Upper lobe of left lung (tissue), 6 donors: ENCODE measurements around the gene USP31. TPM values are rescaled to one million over a fixed set of nuclear protein-coding genes. Genes with fewer than 3 reads are reported as not detected.

Experiments
- ATAC-seq, 2 donors: fragments of 200-7000 bp; cut with Tn5 transposase; one replicate each; pipeline ENCODE4 v1.9.1; 2022; ENCODE audit warnings: mild to moderate bottlenecking in 2 of 2, moderate library complexity in 2 of 2; ENCODE audit not compliant: low FRiP score in 2 of 2
- DNase-seq, 2 donors: peaks; one replicate each; pipeline ENCODE4 v3.0.0-alpha.2; 2019 to 2020
- H3K27ac ChIP-seq, 4 donors: fragments of 200-600 bp; sonication (generic); one replicate each; pipeline ENCODE4 v1.5.1; 2016 to 2019
- H3K27me3 ChIP-seq, 4 donors: fragments of 200-600 bp; sonication (generic); one replicate each; pipeline ENCODE4 v1.5.1; 2017 to 2019
- H3K36me3 ChIP-seq, 4 donors: fragments of 200-600 bp; sonication (generic); one replicate each; pipeline ENCODE4 v1.5.1; 2016 to 2019
- H3K4me1 ChIP-seq, 4 donors: fragments of 200-600 bp; sonication (generic); one replicate each; pipeline ENCODE4 v1.5.1; 2018 to 2019
- H3K4me3 ChIP-seq, 4 donors: fragments of 200-600 bp; sonication (generic); one replicate each; pipeline ENCODE4 v1.5.1; 2017 to 2019; ENCODE audit warnings: mild to moderate bottlenecking in 2 of 4, moderate library complexity in 1 of 4
- H3K9me3 ChIP-seq, 4 donors: fragments of 200-600 bp; sonication (generic); one replicate each; pipeline ENCODE4 v1.5.1; 2018 to 2019
- EP300 ChIP-seq, 4 donors: sonication (generic); formaldehyde crosslinking; IDR thresholded peaks; one replicate each; pipeline ENCODE4 v1.5.1; 2017; ENCODE audit warnings: antibody characterized with exemption in 4 of 4, control low read depth in 2 of 4
- POLR2A ChIP-seq, 4 donors: fragments of 450-650 bp; IDR thresholded peaks; one replicate each; pipeline ENCODE4 v1.5.1; 2016 to 2017; ENCODE audit warnings: antibody characterized with exemption in 4 of 4, mild to moderate bottlenecking in 2 of 4
- POLR2AphosphoS5 ChIP-seq, 2 donors: sonication (generic); formaldehyde crosslinking; IDR thresholded peaks; one replicate each; pipeline ENCODE4 v1.5.1; 2017; ENCODE audit warnings: antibody characterized with exemption in 2 of 2
- WGBS, 2 donors: methylation state at CpG; one replicate each; pipeline ENCODE4 v1.1.5; 2017 to 2018; 5-methylcytosine and 5-hydroxymethylcytosine counted together
- total RNA-seq, 6 donors: library from RNA; depleted of rRNA in 4 of 6; stranded (reverse); fragments of >200 nt in 4 of 6; gene quantifications; one replicate each; pipeline versions ENCODE4 v1.1.0 to v1.2.1, GENCODE V29; 2016 to 2021
- TF ChIP-seq, protein P1 (sequence below), 6 experiments: fragments of 450-650 bp in 4 of 6; fragments of 200-600 bp in 2 of 6; sonication (generic) in 2 of 6; IDR thresholded peaks; one replicate each; pipeline ENCODE4 v1.5.1; 2016 to 2019; ENCODE audit warnings: antibody characterized with exemption in 6 of 6
- donor health status: DM: no; HTN: no; CAD: no; lungs with moderate emphysema.
- donor health status: DM: no; HTN: yes; CAD: no; lungs with severe emphysema.

Gene USP31
- total RNA-seq, 6 donors from 2014 or later, result 8.8 to 20.2 (median 15.0) TPM

DNA sequence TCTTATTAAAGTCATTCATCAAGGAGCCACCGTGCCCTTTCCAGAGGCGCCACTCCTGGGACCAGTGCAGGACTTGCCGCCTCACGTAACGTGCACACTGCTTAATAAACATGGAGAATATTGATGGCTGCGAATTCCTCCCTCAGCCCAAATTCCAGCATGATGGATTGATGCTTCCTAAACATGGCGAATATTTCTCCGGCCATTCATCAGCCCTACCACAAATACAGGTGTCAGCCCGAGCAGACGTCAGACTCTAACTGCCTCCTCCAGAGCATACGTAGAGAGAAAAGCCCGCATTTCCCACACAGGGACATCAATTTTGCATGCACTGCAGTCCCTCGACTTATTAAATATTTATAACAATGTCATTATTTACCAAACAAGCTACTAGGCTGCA lies 97.0 kb downstream of the USP31 start:
- 64 to 66% methylated on average over 13 of the region's 13 CpGs for WGBS, 2 donors
- no peak for DNase-seq
- Histone ChIP-seq H3K27ac (no peak overlapping the region), H3K4me3 (no peak overlapping the region), H3K9me3 (no peaks in the 10 kb centered on the region), H3K27me3 (no peaks in the 10 kb centered on the region), H3K4me1 (no peaks in the 10 kb centered on the region), H3K36me3 (no peaks in the 10 kb centered on the region)
- TF ChIP-seq, protein P1, sequence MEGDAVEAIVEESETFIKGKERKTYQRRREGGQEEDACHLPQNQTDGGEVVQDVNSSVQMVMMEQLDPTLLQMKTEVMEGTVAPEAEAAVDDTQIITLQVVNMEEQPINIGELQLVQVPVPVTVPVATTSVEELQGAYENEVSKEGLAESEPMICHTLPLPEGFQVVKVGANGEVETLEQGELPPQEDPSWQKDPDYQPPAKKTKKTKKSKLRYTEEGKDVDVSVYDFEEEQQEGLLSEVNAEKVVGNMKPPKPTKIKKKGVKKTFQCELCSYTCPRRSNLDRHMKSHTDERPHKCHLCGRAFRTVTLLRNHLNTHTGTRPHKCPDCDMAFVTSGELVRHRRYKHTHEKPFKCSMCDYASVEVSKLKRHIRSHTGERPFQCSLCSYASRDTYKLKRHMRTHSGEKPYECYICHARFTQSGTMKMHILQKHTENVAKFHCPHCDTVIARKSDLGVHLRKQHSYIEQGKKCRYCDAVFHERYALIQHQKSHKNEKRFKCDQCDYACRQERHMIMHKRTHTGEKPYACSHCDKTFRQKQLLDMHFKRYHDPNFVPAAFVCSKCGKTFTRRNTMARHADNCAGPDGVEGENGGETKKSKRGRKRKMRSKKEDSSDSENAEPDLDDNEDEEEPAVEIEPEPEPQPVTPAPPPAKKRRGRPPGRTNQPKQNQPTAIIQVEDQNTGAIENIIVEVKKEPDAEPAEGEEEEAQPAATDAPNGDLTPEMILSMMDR (IDR thresholded peaks at IDR 0.05), result no peak
- TF ChIP-seq POLR2A (IDR thresholded peaks at IDR 0.05) (no peak), POLR2AphosphoS5 (IDR thresholded peaks at IDR 0.05) (no peak)
- ATAC-seq, result no peak

DNA sequence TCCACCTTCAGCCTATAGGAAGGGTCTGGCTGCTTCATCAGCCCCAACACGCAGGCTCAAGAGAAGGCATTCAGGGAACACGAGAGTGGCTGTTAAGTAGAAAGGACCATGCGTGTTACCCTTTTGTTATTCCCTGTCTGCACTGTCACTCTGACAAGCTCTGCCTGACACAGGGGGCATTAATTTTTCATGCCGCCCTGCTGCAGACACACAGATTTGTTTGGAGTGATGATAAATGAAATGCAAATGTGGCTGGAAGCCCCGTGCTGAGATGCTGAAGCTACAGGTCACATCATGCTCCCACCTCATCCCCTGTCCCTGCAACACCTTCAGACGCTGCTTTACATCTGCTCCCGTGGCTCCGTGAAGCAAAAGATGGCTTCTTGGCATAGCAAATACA lies 97.7 kb downstream of the USP31 start:
- no peak overlapping the region for H3K27ac ChIP-seq
- WGBS, 2 donors, result 64 to 73% methylated on average over 5 to 8 of the region's 8 CpGs
- no peaks in the 10 kb centered on the region for H3K9me3 ChIP-seq
- TF ChIP-seq POLR2A (IDR thresholded peaks at IDR 0.05) (no peak), POLR2AphosphoS5 (IDR thresholded peaks at IDR 0.05) (no peak), EP300 (IDR thresholded peaks at IDR 0.05) (no peak)
- TF ChIP-seq, protein P1 (IDR thresholded peaks at IDR 0.05), result no peak
- H3K4me3 ChIP-seq, result no peak overlapping the region
- no peak for ATAC-seq
- no peaks in the 10 kb centered on the region for H3K36me3 ChIP-seq
- no peaks in the 10 kb centered on the region for H3K4me1 ChIP-seq
- no peaks in the 10 kb centered on the region for H3K27me3 ChIP-seq
- no peak for DNase-seq

DNA sequence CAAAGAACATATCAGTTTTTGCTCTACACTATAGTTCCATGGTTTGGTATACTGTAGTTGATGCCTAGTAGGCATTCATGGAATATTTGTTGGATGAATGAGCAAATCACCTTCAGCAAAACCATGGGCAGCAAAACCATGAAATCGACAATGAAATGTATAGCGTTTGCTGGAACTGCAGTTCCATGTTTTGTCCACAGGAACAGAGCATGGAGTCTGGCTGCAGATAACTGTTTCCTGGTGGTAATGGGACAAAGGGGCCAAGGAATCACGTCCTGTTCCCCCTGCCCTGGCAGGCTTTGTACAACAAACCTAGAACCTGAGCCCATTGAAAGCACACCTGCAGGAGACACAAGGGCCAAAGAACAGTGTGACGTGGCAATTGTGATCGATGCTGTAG lies 101.1 kb downstream of the USP31 start:
- 74 to 76% methylated on average over 5 of the region's 5 CpGs for WGBS, 2 donors
- ATAC-seq, result no peak
- TF ChIP-seq POLR2A (IDR thresholded peaks at IDR 0.05) (no peak), POLR2AphosphoS5 (IDR thresholded peaks at IDR 0.05) (no peak), EP300 (IDR thresholded peaks at IDR 0.05) (no peak)
- TF ChIP-seq, protein P1 (IDR thresholded peaks at IDR 0.05), result no peak
- DNase-seq, result no peak
- Histone ChIP-seq H3K36me3 (no peaks in the 10 kb centered on the region), H3K9me3 (no peaks in the 10 kb centered on the region), H3K27ac (no peak overlapping the region), H3K27me3 (no peaks in the 10 kb centered on the region), H3K4me3 (no peak overlapping the region), H3K4me1 (no peaks in the 10 kb centered on the region)

DNA sequence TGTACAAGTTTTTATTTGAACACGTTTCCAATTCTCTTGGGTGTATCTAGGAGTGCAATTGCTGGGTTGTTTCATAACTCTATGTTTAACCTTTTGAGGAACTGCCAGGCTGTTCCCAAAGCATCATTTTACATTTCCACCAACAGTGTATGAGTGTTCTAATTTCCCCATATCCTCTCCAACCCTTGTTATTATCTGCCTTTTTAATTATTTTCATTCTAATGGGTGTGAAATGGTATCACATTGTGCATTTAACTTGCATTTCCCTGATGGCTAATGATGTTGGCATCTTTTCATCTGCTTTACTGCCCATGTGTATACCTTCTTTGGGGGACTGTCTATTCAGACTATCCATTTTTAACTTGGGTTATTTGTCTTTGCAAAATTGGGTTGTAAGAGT lies 104.2 kb downstream of the USP31 start:
- Histone ChIP-seq H3K4me3 (no peak overlapping the region), H3K4me1 (no peaks in the 10 kb centered on the region), H3K27me3 (no peaks in the 10 kb centered on the region), H3K27ac (no peak overlapping the region), H3K9me3 (no peaks in the 10 kb centered on the region), H3K36me3 (no peaks in the 10 kb centered on the region)
- ATAC-seq, result no peak
- WGBS, 2 donors, result 46 to 69% methylated on average over 1 of the region's 1 CpG
- no peak for TF ChIP-seq POLR2AphosphoS5 (IDR thresholded peaks at IDR 0.05)
- TF ChIP-seq EP300 (IDR thresholded peaks at IDR 0.05), result no peak
- TF ChIP-seq, protein P1 (IDR thresholded peaks at IDR 0.05), result no peak
- TF ChIP-seq POLR2A (IDR thresholded peaks at IDR 0.05), result no peak
- DNase-seq, result no peak

DNA sequence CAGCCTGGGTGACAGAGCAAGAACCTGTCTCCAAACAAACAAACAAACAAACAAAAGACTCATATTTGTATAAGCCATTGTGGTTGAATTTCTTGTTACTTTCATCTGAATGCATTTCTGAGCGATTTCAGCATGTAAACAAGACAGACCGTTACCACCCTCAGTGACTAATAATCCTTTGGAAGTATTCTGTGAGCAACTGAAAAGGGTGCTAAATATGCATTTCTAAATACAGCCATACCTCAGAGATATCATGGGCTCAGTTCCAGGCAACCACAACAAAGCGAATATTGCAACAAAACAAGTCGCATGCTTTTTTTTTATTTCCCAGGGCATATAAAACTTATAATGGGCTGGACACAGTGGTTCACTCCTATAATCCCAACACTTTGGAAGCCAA lies 109.0 kb downstream of the USP31 start:
- no peak for ATAC-seq
- Histone ChIP-seq H3K9me3 (no peaks in the 10 kb centered on the region), H3K4me3 (no peak overlapping the region), H3K27ac (no peak overlapping the region), H3K27me3 (no peaks in the 10 kb centered on the region), H3K4me1 (no peaks in the 10 kb centered on the region), H3K36me3 (no peaks in the 10 kb centered on the region)
- WGBS, 2 donors, result 81 to 95% methylated on average over 4 of the region's 4 CpGs
- TF ChIP-seq POLR2AphosphoS5 (IDR thresholded peaks at IDR 0.05), result no peak
- TF ChIP-seq POLR2A (IDR thresholded peaks at IDR 0.05), result no peak
- no peak for TF ChIP-seq EP300 (IDR thresholded peaks at IDR 0.05)
- TF ChIP-seq, protein P1 (IDR thresholded peaks at IDR 0.05), result no peak
- DNase-seq, result no peak
